GM12892 (cell line): Measurements from ENCODE around the gene MRPL19.

ENCODE experiments used
- POLR2A ChIP-seq: IDR thresholded peaks from 2 replicates; pipeline ENCODE4 v1.6.1; 2011; ENCODE audit warnings: low read depth, low read length, control low read depth
- POLR2AphosphoS5 ChIP-seq: IDR thresholded peaks from 2 replicates; pipeline ENCODE4 v1.6.1; 2011; ENCODE audit warnings: low read depth, low read length, control low read depth

DNA sequence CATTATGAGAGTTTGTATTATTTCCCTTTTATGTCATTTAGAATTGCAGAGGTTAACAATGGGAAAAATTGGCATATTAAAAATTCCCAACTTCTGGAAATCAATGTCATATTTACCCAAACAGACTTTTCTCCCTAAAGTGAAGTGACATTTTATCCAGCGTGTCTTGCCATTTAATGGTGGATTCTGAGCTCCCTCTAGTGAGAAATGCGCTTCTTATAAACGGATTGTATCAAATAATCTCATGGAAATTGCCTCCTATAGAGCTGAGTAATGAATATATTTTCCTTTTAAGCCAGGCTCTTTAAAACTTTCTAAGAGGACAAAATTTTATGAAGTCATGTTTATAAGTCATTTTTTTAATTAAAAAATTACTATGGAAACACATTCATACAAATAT lies 69.8 kb downstream of the MRPL19 start:
- no peak for TF ChIP-seq POLR2AphosphoS5
- TF ChIP-seq POLR2A, result no peak
